ENCODE results near the gene DLEU7. TPM values are rescaled to one million over a fixed set of nuclear protein-coding genes. Genes with fewer than 3 reads are reported as not detected.

Gene DLEU7
- total and polyA plus RNA-seq, 2 of the 13 experiments (the other 11 are each of a cell fraction or from before 2014, with no cell fraction given), result not detected

DNA sequence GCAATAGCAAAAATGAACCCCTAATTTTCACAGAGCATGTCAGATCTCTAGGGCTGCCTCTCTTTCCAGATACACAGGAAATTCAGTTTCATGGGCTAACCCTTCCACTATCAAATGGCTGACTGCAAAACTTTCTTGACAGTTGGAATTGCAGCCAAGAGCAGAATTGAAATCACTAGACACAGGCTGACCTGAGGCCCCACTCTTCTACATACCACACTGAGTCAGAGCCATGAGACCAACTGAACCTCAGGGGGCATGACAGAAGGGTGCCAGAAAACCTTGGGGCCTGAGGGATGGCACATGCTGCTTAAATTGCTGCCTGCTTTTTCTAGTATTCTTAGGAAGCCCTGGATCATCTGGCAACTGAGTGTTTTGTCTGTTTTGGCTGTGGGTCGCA lies 1.7 kb upstream of the DLEU7 start:
- Histone ChIP-seq H3K27ac (ENCODE audit: extremely low read length, insufficient read depth, low read length) (no peak overlapping the region), H3K4me2 (ENCODE audit: low read depth, low read length) (no peak overlapping the region), H2AFZ (ENCODE audit: low read length) (no peak overlapping the region), H3K9me3 (ENCODE audit: low read length) (no peaks in the 10 kb centered on the region), H3K27me3 (ENCODE audit: control insufficient read depth in 1 of 2, insufficient read depth in 2 of 2, low read length in 2 of 2) (no peaks in the 10 kb centered on the region), H3K4me1 (ENCODE audit: insufficient read depth, low read length) (no peaks in the 10 kb centered on the region), H3K36me3 (replicated peaks in 1 of 2; ENCODE audit: control insufficient read depth in 1 of 2, insufficient read depth in 2 of 2, low read length in 2 of 2) (no peaks in the 10 kb centered on the region), H3K79me2 (ENCODE audit: insufficient read depth, low read length) (no peaks in the 10 kb centered on the region), H3K9ac (ENCODE audit: insufficient read depth, low read depth, low read length) (no peak overlapping the region), H4K20me1 (ENCODE audit: insufficient read depth, low read length) (no peaks in the 10 kb centered on the region), H3K4me3 (replicated peaks in 1 of 3; ENCODE audit: insufficient read depth in 1 of 3, low read depth in 2 of 3, low read length in 3 of 3) (no peak overlapping the region)
- intact Hi-C loops (cut with micrococcal nuclease; ENCODE audit: unreplicated experiment) (no loop called here), in situ Hi-C loops (cut with HindIII; ENCODE audit: extremely low pct_ligation_motif_present, low pct_unique_long_range_greater_than_20kb) (no loop called here)
- CTCF ChIA-PET (ENCODE audit: low intra/inter-chr PET ratio, low total read pairs), result no interaction called here
- TF ChIP-seq CHD4 (IDR thresholded peaks at IDR 0.05; ENCODE audit: borderline replicate concordance, low read length) (no peak), ZNF546 (CRISPR knock-in tag; conservative IDR thresholded peaks at IDR 0.05) (no peak), FOXK2 (IDR thresholded peaks at IDR 0.05) (no peak), PHF20 (CRISPR knock-in tag; IDR thresholded peaks at IDR 0.05) (no peak), ZKSCAN8 (CRISPR knock-in tag; IDR thresholded peaks at IDR 0.05; ENCODE audit: borderline replicate concordance) (no peak), HCFC1 (IDR thresholded peaks at IDR 0.05; ENCODE audit: low read depth, low read length) (no peak)
- TF ChIP-seq, protein P1, sequence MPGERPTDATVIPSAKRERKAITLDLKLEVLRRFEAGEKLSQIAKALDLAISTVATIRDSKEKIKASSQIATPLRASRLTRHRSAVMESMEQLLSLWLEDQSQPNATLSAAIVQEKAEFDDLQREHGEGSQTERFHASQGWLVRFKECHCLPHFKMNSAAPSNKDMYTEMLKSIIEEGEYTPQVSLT (CRISPR knock-in tag; IDR thresholded peaks at IDR 0.05; ENCODE audit: borderline replicate concordance, low read depth), result no peak
- TF ChIP-seq, protein P2, sequence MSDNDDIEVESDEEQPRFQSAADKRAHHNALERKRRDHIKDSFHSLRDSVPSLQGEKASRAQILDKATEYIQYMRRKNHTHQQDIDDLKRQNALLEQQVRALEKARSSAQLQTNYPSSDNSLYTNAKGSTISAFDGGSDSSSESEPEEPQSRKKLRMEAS (IDR thresholded peaks at IDR 0.05), result no peak
- DNase-seq (ENCODE audit: low spot score) (no peak), ATAC-seq (no peak), FAIRE-seq (no peak)
- POLR2A ChIA-PET, result no interaction called here
- BruUV-seq (replicated peaks), result no TSS peak
- 83% methylated on average over 1 of the region's 1 CpG for WGBS (ENCODE audit: low lambda C conversion rate)

DNA sequence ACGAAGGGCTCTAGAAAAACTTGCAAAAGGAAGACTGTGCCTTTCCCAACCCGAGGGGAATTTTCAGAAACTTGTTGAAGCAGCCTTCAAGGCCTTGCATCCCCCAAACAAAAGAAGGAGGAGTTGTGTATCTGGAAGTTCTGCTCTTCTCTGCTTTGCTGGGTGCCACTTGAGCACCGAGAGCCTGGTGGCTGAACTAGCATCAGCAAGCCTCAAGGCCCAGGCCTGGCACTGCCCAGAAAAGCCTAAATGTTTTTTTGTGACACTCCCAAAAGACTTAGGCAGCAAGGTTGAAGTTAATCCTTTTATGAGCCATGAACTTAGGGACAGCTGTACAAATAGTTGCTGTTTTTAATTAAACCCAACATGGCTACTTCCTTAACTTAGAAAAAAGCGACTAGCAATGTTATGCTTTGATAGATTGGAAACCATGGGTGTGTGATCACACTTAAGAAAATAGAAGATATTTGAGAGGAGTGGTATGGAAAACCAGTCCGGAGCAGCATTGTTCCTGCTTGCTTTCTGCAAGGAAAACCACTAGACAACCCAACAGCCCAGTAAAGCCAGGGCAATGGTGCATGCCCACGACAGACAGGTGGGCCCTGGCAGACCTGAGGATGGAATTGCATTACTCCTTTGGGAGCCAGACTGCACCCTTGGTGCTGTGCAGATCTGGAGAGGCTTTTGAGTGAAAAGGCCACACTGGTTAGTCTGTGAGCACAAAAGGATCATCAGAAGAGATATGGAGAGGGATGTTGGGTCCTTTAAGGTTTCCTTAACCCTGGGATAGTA lies 788 bp upstream of the DLEU7 start:
- H3K9me3 ChIP-seq (ENCODE audit: low read length), result no peaks in the 10 kb centered on the region
- H4K20me1 ChIP-seq (ENCODE audit: insufficient read depth, low read length), result no peaks in the 10 kb centered on the region
- H3K4me3 ChIP-seq (replicated peaks in 1 of 3; ENCODE audit: insufficient read depth in 1 of 3, low read depth in 2 of 3, low read length in 3 of 3), result no peak overlapping the region
- no peak for DNase-seq (ENCODE audit: low spot score)
- intact Hi-C loops (cut with micrococcal nuclease; ENCODE audit: unreplicated experiment), result no loop called here
- no peak overlapping the region for H3K27ac ChIP-seq (ENCODE audit: extremely low read length, insufficient read depth, low read length)
- FAIRE-seq, result no peak
- no peaks in the 10 kb centered on the region for H3K4me1 ChIP-seq (ENCODE audit: insufficient read depth, low read length)
- BruUV-seq (replicated peaks), result no TSS peak
- no peak for ATAC-seq
- in situ Hi-C loops (cut with HindIII; ENCODE audit: extremely low pct_ligation_motif_present, low pct_unique_long_range_greater_than_20kb), result no loop called here
- TF ChIP-seq, protein P3, sequence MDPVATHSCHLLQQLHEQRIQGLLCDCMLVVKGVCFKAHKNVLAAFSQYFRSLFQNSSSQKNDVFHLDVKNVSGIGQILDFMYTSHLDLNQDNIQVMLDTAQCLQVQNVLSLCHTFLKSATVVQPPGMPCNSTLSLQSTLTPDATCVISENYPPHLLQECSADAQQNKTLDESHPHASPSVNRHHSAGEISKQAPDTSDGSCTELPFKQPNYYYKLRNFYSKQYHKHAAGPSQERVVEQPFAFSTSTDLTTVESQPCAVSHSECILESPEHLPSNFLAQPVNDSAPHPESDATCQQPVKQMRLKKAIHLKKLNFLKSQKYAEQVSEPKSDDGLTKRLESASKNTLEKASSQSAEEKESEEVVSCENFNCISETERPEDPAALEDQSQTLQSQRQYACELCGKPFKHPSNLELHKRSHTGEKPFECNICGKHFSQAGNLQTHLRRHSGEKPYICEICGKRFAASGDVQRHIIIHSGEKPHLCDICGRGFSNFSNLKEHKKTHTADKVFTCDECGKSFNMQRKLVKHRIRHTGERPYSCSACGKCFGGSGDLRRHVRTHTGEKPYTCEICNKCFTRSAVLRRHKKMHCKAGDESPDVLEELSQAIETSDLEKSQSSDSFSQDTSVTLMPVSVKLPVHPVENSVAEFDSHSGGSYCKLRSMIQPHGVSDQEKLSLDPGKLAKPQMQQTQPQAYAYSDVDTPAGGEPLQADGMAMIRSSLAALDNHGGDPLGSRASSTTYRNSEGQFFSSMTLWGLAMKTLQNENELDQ (CRISPR knock-in tag; IDR thresholded peaks at IDR 0.05; ENCODE audit: borderline replicate concordance), result no peak
- 57% methylated on average over 6 of the region's 6 CpGs for WGBS (ENCODE audit: low lambda C conversion rate)
- H3K79me2 ChIP-seq (ENCODE audit: insufficient read depth, low read length), result no peaks in the 10 kb centered on the region
- no peaks in the 10 kb centered on the region for H3K36me3 ChIP-seq (replicated peaks in 1 of 2; ENCODE audit: control insufficient read depth in 1 of 2, insufficient read depth in 2 of 2, low read length in 2 of 2)
- ChIA-PET CTCF (ENCODE audit: low intra/inter-chr PET ratio, low total read pairs) (no interaction called here), POLR2A (no interaction called here)
- H3K27me3 ChIP-seq (ENCODE audit: control insufficient read depth in 1 of 2, insufficient read depth in 2 of 2, low read length in 2 of 2), result no peaks in the 10 kb centered on the region
- no peak overlapping the region for H2AFZ ChIP-seq (ENCODE audit: low read length)
- H3K4me2 ChIP-seq (ENCODE audit: low read depth, low read length), result no peak overlapping the region
- no peak overlapping the region for H3K9ac ChIP-seq (ENCODE audit: insufficient read depth, low read depth, low read length)
